ENCODE data around the gene FOXO3B.
A peak's percentile ranks its signal among the peaks of the same experiment; 100 is the strongest.
"Not testable (repeated sequence)": the region's sequence is repeated elsewhere in the genome, so short reads cannot be mapped to it uniquely, and the experiment has no call there.

FOXO3B gene

GRCh38 chr17:18681767-18682571 is at the start of gene FOXO3B:
TSS of gene FOXO3B (minus strand) at chr17:18682314. CDS start at chr17:18681651, 663 bp downstream.
- DNase-seq = peak; percentile 90

GRCh38 chr17:18723509-18723908 is 41.4 kb upstream of the FOXO3B start:
- not testable (repeated sequence) for DNase-seq

- not testable (repeated sequence) for DNase-seq
Measured at GRCh38 chr17:18722612-18723011, 40.5 kb upstream of the FOXO3B start.

GRCh38 chr17:18721775-18722547 is 39.8 kb upstream of the FOXO3B start:
- DNase-seq = not testable (repeated sequence)

GRCh38 chr17:18719428-18720110 is 37.5 kb upstream of the FOXO3B start:
- DNase-seq = not testable (repeated sequence)

GRCh38 chr17:18718643-18719427 is 36.7 kb upstream of the FOXO3B start:
- not testable (repeated sequence) for DNase-seq

- DNase-seq = peak; percentile 60
Measured at GRCh38 chr17:18712354-18712999, 30.4 kb upstream of the FOXO3B start.

GRCh38 chr17:18708215-18708614 is 26.1 kb upstream of the FOXO3B start:
- DNase-seq = not testable (repeated sequence)

- not testable (repeated sequence) for DNase-seq
Measured at GRCh38 chr17:18705955-18706354, 23.8 kb upstream of the FOXO3B start.

GRCh38 chr17:18698473-18699103 is 16.5 kb upstream of the FOXO3B start:
- DNase-seq = not testable (repeated sequence)

- not testable (repeated sequence) for DNase-seq
Measured at GRCh38 chr17:18695143-18695542, 13.0 kb upstream of the FOXO3B start.

- not testable (repeated sequence) for DNase-seq
Measured at GRCh38 chr17:18682668-18683067, 554 bp upstream of the FOXO3B start.

GRCh38 chr17:18677381-18677780 is 4.7 kb downstream of the FOXO3B start:
- not testable (repeated sequence) for DNase-seq

- not testable (repeated sequence) for DNase-seq
Measured at GRCh38 chr17:18676928-18677327, 5.2 kb downstream of the FOXO3B start.

GRCh38 chr17:18672395-18673227 is 9.5 kb downstream of the FOXO3B start:
- not testable (repeated sequence) for DNase-seq

- not testable (repeated sequence) for DNase-seq
Measured at GRCh38 chr17:18668625-18669024, 13.5 kb downstream of the FOXO3B start.

GRCh38 chr17:18667535-18667934 is 14.6 kb downstream of the FOXO3B start:
- DNase-seq = not testable (repeated sequence)

GRCh38 chr17:18666326-18666725 is 15.8 kb downstream of the FOXO3B start:
- not testable (repeated sequence) for DNase-seq

- not testable (repeated sequence) for DNase-seq
Measured at GRCh38 chr17:18661924-18662624, 20.0 kb downstream of the FOXO3B start.

- DNase-seq = not testable (repeated sequence)
Measured at GRCh38 chr17:18650094-18650493, 32.0 kb downstream of the FOXO3B start.

Measured in CD4-positive, alpha-beta T cell treated with Interleukin-4 for 4 hours (primary cell).